HepG2 (cell line): ENCODE data around the gene MBD5. TPM values are rescaled to one million over a fixed set of nuclear protein-coding genes. Genes with fewer than 3 reads are reported as not detected.

ENCODE experiments used
- ATAC-seq: fragments of 200-7000 bp; cut with Tn5 transposase; 3 replicates; pipeline ENCODE4 v1.9.1; 2020; ENCODE audit warnings: mild to moderate bottlenecking, moderate library complexity
- BruUV-seq: library from RNA; stranded (reverse); fragments of 400-500 nt; replicated peaks from 2 replicates; lab custom pipeline; 2021; lab: Mats Ljungman, UMichigan
- CTCF ChIA-PET: fragments of 300-600 bp; formaldehyde crosslinking; extraction: SDS; loops from one replicate; lab custom pipeline; 2021; ENCODE audit warnings: low total read pairs, inconsistent platforms, low intra/inter-chr PET ratio; lab: Yijun Ruan, JAX
- POLR2A ChIA-PET: fragments of 350-600 bp; sonication (Branson Sonifier 250); formaldehyde crosslinking; loops from one replicate; lab custom pipeline; 2020; ENCODE audit warnings: antibody characterized with exemption, inconsistent platforms; lab: Yijun Ruan, JAX
- DNase-seq: peaks from one replicate; pipeline ENCODE4 v3.0.0-alpha.2; 2015; ENCODE audit warnings: low spot score
- FAIRE-seq: peaks from 3 replicates; lab custom pipeline; 2011; peaks lifted over from hg19 to GRCh38; lab: Jason Lieb, UNC
- H2AFZ ChIP-seq: one replicate; pipeline ENCODE4 v1.6.1; 2011; ENCODE audit warnings: low read length, inconsistent platforms
- H3K27ac ChIP-seq: fragments of 300-600 bp; 3 replicates; pipeline ENCODE4 v1.8.0; 2011; ENCODE audit warnings: mixed run types, mild to moderate bottlenecking, mixed read lengths, low read length, inconsistent platforms; ENCODE audit not compliant: insufficient read depth; ENCODE audit errors: extremely low read length
- H3K27me3 ChIP-seq, 2 experiments: fragments of 200-600 bp in 1 of 2; 2 replicates in 1 of 2; 3 replicates in 1 of 2; pipeline versions ENCODE4 v1.6.0 to v1.8.0; 2011; ENCODE audit warnings: low read length in 2 of 2, mild to moderate bottlenecking in 2 of 2, moderate library complexity in 2 of 2, inconsistent platforms in 1 of 2; ENCODE audit not compliant: insufficient read depth in 2 of 2, control insufficient read depth in 1 of 2
- H3K36me3 ChIP-seq, 2 experiments: fragments of 200-600 bp in 1 of 2; replicated peaks in 1 of 2; 2 replicates in 1 of 2; 3 replicates in 1 of 2; pipeline versions ENCODE4 v1.5.1 to v1.8.0; 2011; ENCODE audit warnings: low read length in 2 of 2, inconsistent platforms in 1 of 2; ENCODE audit not compliant: insufficient read depth in 2 of 2, control insufficient read depth in 1 of 2
- H3K4me1 ChIP-seq: 2 replicates; pipeline ENCODE4 v1.5.1; 2012; ENCODE audit warnings: low read length, inconsistent platforms; ENCODE audit not compliant: insufficient read depth
- H3K4me2 ChIP-seq: 2 replicates; pipeline ENCODE4 v1.6.0; 2011; ENCODE audit warnings: low read depth, low read length, inconsistent platforms
- H3K4me3 ChIP-seq, 3 experiments: fragments of 200-600 bp in 1 of 3; sonication (generic), shearing (Covaris generic) in 1 of 3; replicated peaks in 1 of 3; 2 replicates each; pipeline ENCODE4 v1.5.1; 2011 to 2016; ENCODE audit warnings: low read length in 3 of 3, inconsistent platforms in 2 of 3, low read depth in 2 of 3, mild to moderate bottlenecking in 2 of 3, control low read depth in 1 of 3, mixed read lengths in 1 of 3; ENCODE audit not compliant: insufficient read depth in 1 of 3
- H3K79me2 ChIP-seq: one replicate; pipeline ENCODE4 v1.6.1; 2011; ENCODE audit warnings: low read length, inconsistent platforms; ENCODE audit not compliant: insufficient read depth
- H3K9ac ChIP-seq: 2 replicates; pipeline ENCODE4 v1.6.0; 2011; ENCODE audit warnings: mild to moderate bottlenecking, low read depth, low read length, inconsistent platforms; ENCODE audit not compliant: insufficient read depth
- H3K9me3 ChIP-seq: 2 replicates; pipeline ENCODE4 v1.5.1; 2012; ENCODE audit warnings: mild to moderate bottlenecking, low read length
- H4K20me1 ChIP-seq: 2 replicates; pipeline ENCODE4 v1.6.0; 2011; ENCODE audit warnings: inconsistent platforms, mild to moderate bottlenecking, low read length, moderate library complexity; ENCODE audit not compliant: insufficient read depth
- GZF1 ChIP-seq: sonication (generic); formaldehyde crosslinking; IDR thresholded peaks from 2 replicates; pipeline ENCODE4 v1.5.1; 2020; ENCODE audit warnings: mild to moderate bottlenecking, missing genetic modification reagents
- ZFP41 ChIP-seq: sonication (generic); formaldehyde crosslinking; IDR thresholded peaks from 2 replicates; pipeline ENCODE4 v1.4.0; 2020; ENCODE audit warnings: mild to moderate bottlenecking, missing genetic modification reagents, borderline replicate concordance
- ZFP90 ChIP-seq: sonication (generic); formaldehyde crosslinking; IDR thresholded peaks from 2 replicates; pipeline ENCODE4 v1.8.0; 2022; ENCODE audit warnings: missing genetic modification reagents, mild to moderate bottlenecking, inconsistent platforms, borderline replicate concordance
- ZKSCAN5 ChIP-seq: sonication (generic); formaldehyde crosslinking; IDR thresholded peaks from 2 replicates; pipeline ENCODE4 v1.5.1; 2020; ENCODE audit warnings: mild to moderate bottlenecking, missing genetic modification reagents
- ZNF660 ChIP-seq: sonication (generic); formaldehyde crosslinking; IDR thresholded peaks from 2 replicates; pipeline ENCODE4 v1.5.1; 2020; ENCODE audit warnings: mild to moderate bottlenecking, low read depth, missing genetic modification reagents, borderline replicate concordance
- WGBS: methylation state at CpG from one replicate; pipeline ENCODE4 v1.1.6; 2017; ENCODE audit warnings: low lambda C conversion rate; 5-methylcytosine and 5-hydroxymethylcytosine counted together
- in situ Hi-C: cut with HindIII; loops from 2 replicates; pipeline ENCODE4 v1.10.0; 2017; ENCODE audit warnings: low pct_unique_long_range_greater_than_20kb; ENCODE audit not compliant: extremely low pct_ligation_motif_present
- intact Hi-C: fragments of 100-400 bp; cut with micrococcal nuclease; formaldehyde crosslinking; loops from one replicate; pipeline ENCODE4 v1.10.0; 2022; ENCODE audit not compliant: unreplicated experiment
- polyA plus RNA-seq, 8 experiments: library from polyadenylated mRNA; depleted of rRNA in 3 of 8; stranded (reverse) in 7 of 8; unstranded in 1 of 8; fragments of >200 nt; fragmentation: Illumina TruSeq in 4 of 8; extraction: Trizol in 4 of 8; gene quantifications; 2 replicates each; pipeline versions ENCODE4 v1.2.1 to v1.2.3, GENCODE V29; 2011 to 2016; ENCODE audit warnings: low read depth in 4 of 8, missing spikeins in 1 of 8, mixed read lengths in 1 of 8; ENCODE audit not compliant: insufficient read depth in 1 of 8
- total RNA-seq, 5 experiments: library from RNA; depleted of rRNA; stranded (reverse); fragments of >200 nt; fragmentation: Illumina TruSeq; extraction: Trizol; gene quantifications; 2 replicates each; pipeline ENCODE4 v1.2.3, GENCODE V29; 2016; ENCODE audit warnings: low read depth in 1 of 5
- TF ChIP-seq, protein P1 (sequence below): sonication (generic); formaldehyde crosslinking; IDR thresholded peaks from 2 replicates; pipeline ENCODE4 v1.8.0; 2022; ENCODE audit warnings: mild to moderate bottlenecking, missing genetic modification reagents; ENCODE audit not compliant: insufficient replicate concordance
- TF ChIP-seq, protein P2 (sequence below): sonication (generic); formaldehyde crosslinking; IDR thresholded peaks from 2 replicates; pipeline ENCODE4 v1.9.0; 2021; ENCODE audit warnings: missing genetic modification reagents, borderline replicate concordance

MBD5 gene
- total and polyA plus RNA-seq, 2 of the 13 experiments (the other 11 are each of a cell fraction or from before 2014, with no cell fraction given) = 13.5 to 26.4 TPM

DNA sequence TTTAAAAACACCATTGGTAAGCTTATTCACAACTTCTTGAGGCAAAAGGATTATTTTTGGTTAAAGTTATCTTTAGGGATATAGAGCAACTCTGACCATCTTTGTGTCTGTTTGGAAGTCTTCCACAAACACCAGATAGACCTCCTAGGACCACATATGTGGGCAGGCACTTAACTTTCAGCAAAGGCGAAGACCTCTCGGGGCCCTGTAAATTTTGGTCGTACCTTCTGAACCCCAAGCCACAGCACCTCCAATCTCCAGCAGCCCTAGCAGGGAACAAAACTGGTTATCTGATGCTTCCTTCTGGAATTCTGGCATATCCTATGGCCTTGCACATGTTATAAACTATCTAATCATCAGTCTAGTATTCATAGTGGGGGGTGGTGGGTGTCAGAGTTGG, 114.8 kb downstream of the MBD5 start (continued):
- TF ChIP-seq ZFP90 (CRISPR knock-in tag) = no peak
- TF ChIP-seq, protein P1, sequence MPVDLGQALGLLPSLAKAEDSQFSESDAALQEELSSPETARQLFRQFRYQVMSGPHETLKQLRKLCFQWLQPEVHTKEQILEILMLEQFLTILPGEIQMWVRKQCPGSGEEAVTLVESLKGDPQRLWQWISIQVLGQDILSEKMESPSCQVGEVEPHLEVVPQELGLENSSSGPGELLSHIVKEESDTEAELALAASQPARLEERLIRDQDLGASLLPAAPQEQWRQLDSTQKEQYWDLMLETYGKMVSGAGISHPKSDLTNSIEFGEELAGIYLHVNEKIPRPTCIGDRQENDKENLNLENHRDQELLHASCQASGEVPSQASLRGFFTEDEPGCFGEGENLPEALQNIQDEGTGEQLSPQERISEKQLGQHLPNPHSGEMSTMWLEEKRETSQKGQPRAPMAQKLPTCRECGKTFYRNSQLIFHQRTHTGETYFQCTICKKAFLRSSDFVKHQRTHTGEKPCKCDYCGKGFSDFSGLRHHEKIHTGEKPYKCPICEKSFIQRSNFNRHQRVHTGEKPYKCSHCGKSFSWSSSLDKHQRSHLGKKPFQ (CRISPR knock-in tag) = no peak
- TF ChIP-seq ZNF660 = no peak

DNA sequence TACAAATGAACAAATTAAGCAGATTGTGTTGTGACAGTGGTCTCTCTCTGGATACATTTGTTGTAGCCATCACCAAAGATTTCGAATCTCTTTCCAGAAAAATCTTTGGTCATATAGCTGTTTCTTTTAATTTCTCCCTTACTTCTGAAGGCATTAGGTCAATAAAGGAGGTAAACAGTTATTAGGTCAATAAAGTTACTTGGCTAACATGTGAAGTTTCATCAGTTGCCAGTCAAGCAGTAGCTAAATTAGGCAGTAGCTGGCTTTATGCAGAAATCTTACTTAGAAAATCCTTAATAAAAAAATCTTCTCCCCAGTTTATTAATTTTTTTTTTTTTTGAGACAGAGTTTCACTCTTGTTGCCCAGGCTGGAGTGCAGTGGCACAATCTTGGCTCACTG, 115.5 kb downstream of the MBD5 start:
- no peak for ATAC-seq
- CTCF ChIA-PET = no interaction called here
- 69% methylated on average over 1 of the region's 1 CpG for WGBS

More for the DNA sequence above, 115.5 kb downstream of the MBD5 start:
- no peaks in the 10 kb centered on the region for H3K79me2 ChIP-seq
- FAIRE-seq (no peak), DNase-seq (no peak)
- no peaks in the 10 kb centered on the region for H4K20me1 ChIP-seq
- POLR2A ChIA-PET = no interaction called here
- no peaks in the 10 kb centered on the region for H3K36me3 ChIP-seq
- H3K9ac ChIP-seq = no peak overlapping the region
- TF ChIP-seq ZKSCAN5 (CRISPR knock-in tag) (no peak), GZF1 (CRISPR knock-in tag) (no peak), ZFP41 (no peak)
- TF ChIP-seq, protein P2, sequence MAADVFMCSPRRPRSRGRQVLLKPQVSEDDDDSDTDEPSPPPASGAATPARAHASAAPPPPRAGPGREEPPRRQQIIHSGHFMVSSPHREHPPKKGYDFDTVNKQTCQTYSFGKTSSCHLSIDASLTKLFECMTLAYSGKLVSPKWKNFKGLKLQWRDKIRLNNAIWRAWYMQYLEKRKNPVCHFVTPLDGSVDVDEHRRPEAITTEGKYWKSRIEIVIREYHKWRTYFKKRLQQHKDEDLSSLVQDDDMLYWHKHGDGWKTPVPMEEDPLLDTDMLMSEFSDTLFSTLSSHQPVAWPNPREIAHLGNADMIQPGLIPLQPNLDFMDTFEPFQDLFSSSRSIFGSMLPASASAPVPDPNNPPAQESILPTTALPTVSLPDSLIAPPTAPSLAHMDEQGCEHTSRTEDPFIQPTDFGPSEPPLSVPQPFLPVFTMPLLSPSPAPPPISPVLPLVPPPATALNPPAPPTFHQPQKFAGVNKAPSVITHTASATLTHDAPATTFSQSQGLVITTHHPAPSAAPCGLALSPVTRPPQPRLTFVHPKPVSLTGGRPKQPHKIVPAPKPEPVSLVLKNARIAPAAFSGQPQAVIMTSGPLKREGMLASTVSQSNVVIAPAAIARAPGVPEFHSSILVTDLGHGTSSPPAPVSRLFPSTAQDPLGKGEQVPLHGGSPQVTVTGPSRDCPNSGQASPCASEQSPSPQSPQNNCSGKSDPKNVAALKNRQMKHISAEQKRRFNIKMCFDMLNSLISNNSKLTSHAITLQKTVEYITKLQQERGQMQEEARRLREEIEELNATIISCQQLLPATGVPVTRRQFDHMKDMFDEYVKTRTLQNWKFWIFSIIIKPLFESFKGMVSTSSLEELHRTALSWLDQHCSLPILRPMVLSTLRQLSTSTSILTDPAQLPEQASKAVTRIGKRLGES = no peak
- TF ChIP-seq, all 625 proteins: peak for 0
- no peaks in the 10 kb centered on the region for H3K4me1 ChIP-seq
- intact Hi-C loops = no loop called here
- no peaks in the 10 kb centered on the region for H3K27me3 ChIP-seq
- BruUV-seq = no TSS peak
- in situ Hi-C loops = no loop called here
- no peak overlapping the region for H3K4me3 ChIP-seq
- no peak overlapping the region for H3K27ac ChIP-seq
- H3K9me3 ChIP-seq = no peaks in the 10 kb centered on the region
- no peak overlapping the region for H2AFZ ChIP-seq
- H3K4me2 ChIP-seq = no peak overlapping the region
